SU-DHL-6 (cell line): ENCODE results near the gene GAS7.

Experiments used
- H2AFZ ChIP-seq: fragments of 200-600 bp; sonication (generic); 2 replicates; pipeline ENCODE4 v1.6.1; 2014; ENCODE audit warnings: low read depth, mild to moderate bottlenecking, moderate library complexity, mixed read lengths, antibody characterized with exemption, low read length; ENCODE audit not compliant: severe bottlenecking
- H3F3A ChIP-seq: fragments of 200-600 bp; shearing (Covaris generic); 2 replicates; pipeline ENCODE4 v1.6.0; 2016; ENCODE audit warnings: antibody characterized with exemption, mild to moderate bottlenecking; ENCODE audit not compliant: insufficient read depth
- H3K27ac ChIP-seq: fragments of 200-600 bp; sonication (generic); 2 replicates; pipeline ENCODE4 v1.5.1; 2016; ENCODE audit warnings: low read depth, mild to moderate bottlenecking, low read length, moderate library complexity, mixed read lengths
- H3K27me3 ChIP-seq: fragments of 200-600 bp; sonication (generic), shearing (Covaris generic); 2 replicates; pipeline ENCODE4 v1.6.0; 2014; ENCODE audit warnings: mild to moderate bottlenecking, low read length
- H3K36me3 ChIP-seq: fragments of 200-600 bp; sonication (generic); 2 replicates; pipeline ENCODE4 v1.6.1; 2014; ENCODE audit warnings: mild to moderate bottlenecking, low read length, mixed read lengths
- H3K4me2 ChIP-seq: fragments of 300-600, 200-600 bp; shearing (Covaris generic), sonication (generic); 2 replicates; pipeline ENCODE4 v1.6.0; 2014; ENCODE audit warnings: low read length, low read depth, mild to moderate bottlenecking; ENCODE audit not compliant: poor library complexity, severe bottlenecking
- H3K4me3 ChIP-seq: fragments of 200-600 bp; sonication (generic); 2 replicates; pipeline ENCODE4 v1.5.1; 2014; ENCODE audit warnings: antibody characterized with exemption, low read length, mild to moderate bottlenecking, mixed read lengths; ENCODE audit not compliant: insufficient read depth, poor library complexity, severe bottlenecking
- H3K79me2 ChIP-seq: fragments of 200-600 bp; sonication (generic); 2 replicates; pipeline ENCODE4 v1.6.1; 2014; ENCODE audit warnings: mild to moderate bottlenecking, low read length, moderate library complexity; ENCODE audit not compliant: insufficient read depth
- H3K9ac ChIP-seq: fragments of 200-600 bp; sonication (generic); 2 replicates; pipeline ENCODE4 v1.7.0; 2014; ENCODE audit warnings: mild to moderate bottlenecking, low read length
- H3K9me2 ChIP-seq: fragments of 200-600 bp; sonication (generic); replicated peaks from 2 replicates; pipeline ENCODE4 v1.6.1; 2014; ENCODE audit warnings: low read length; ENCODE audit not compliant: insufficient read depth
- H3K9me3 ChIP-seq: fragments of 200-600 bp; sonication (generic); 2 replicates; pipeline ENCODE4 v1.6.1; 2014; ENCODE audit warnings: low read length, mixed read lengths; ENCODE audit not compliant: insufficient read depth
- H4K20me1 ChIP-seq: fragments of 200-600 bp; sonication (generic); 2 replicates; pipeline ENCODE4 v1.6.1; 2014; ENCODE audit warnings: low read depth, mild to moderate bottlenecking, antibody characterized with exemption, low read length, moderate library complexity, mixed read lengths
- CTCF ChIP-seq: fragments of 200-600 bp; sonication (generic); IDR thresholded peaks from one replicate; pipeline ENCODE4 v1.5.1; 2017; ENCODE audit warnings: antibody characterized with exemption, mild to moderate bottlenecking, low read length, moderate library complexity; ENCODE audit not compliant: insufficient read depth, poor library complexity, severe bottlenecking
- EZH2phosphoT487 ChIP-seq: fragments of 200-600 bp; sonication (generic), shearing (Covaris generic); conservative IDR thresholded peaks from 2 replicates; pipeline ENCODE4 v1.6.1; 2018; ENCODE audit warnings: mild to moderate bottlenecking, antibody characterized with exemption, low read length, moderate library complexity, mixed read lengths

Gene GAS7

GRCh38 chr17:9931144-9931741 lies 267.2 kb downstream of the GAS7 start:
- Histone ChIP-seq H3K9me3 (no peaks in the 10 kb centered on the region), H3K4me2 (no peak overlapping the region)

GRCh38 chr17:9929871-9930270 lies 268.5 kb downstream of the GAS7 start:
- no peaks in the 10 kb centered on the region for H3F3A ChIP-seq
- no peaks in the 10 kb centered on the region for H3K36me3 ChIP-seq
- TF ChIP-seq CTCF (no peak), EZH2phosphoT487 (no peak)
- H3K79me2 ChIP-seq: no peaks in the 10 kb centered on the region
- no peak overlapping the region for H3K4me2 ChIP-seq
- no peaks in the 10 kb centered on the region for H4K20me1 ChIP-seq
- no peaks in the 10 kb centered on the region for H3K9me3 ChIP-seq
- no peak overlapping the region for H2AFZ ChIP-seq
- H3K4me3 ChIP-seq: no peak overlapping the region
- no peaks in the 10 kb centered on the region for H3K27me3 ChIP-seq
- H3K9me2 ChIP-seq: no peaks in the 10 kb centered on the region
- no peak overlapping the region for H3K27ac ChIP-seq
- no peak overlapping the region for H3K9ac ChIP-seq

More at GRCh38 chr17:9931144-9931741, 267.2 kb downstream of the GAS7 start:
- H3K79me2 ChIP-seq: no peaks in the 10 kb centered on the region
- H4K20me1 ChIP-seq: no peaks in the 10 kb centered on the region
- no peak overlapping the region for H3K27ac ChIP-seq
- no peaks in the 10 kb centered on the region for H3F3A ChIP-seq
- no peak overlapping the region for H2AFZ ChIP-seq
- no peaks in the 10 kb centered on the region for H3K9me2 ChIP-seq
- no peaks in the 10 kb centered on the region for H3K36me3 ChIP-seq
- H3K9ac ChIP-seq: no peak overlapping the region
- TF ChIP-seq CTCF: no peak
- no peak for TF ChIP-seq EZH2phosphoT487
- no peaks in the 10 kb centered on the region for H3K27me3 ChIP-seq
- no peak overlapping the region for H3K4me3 ChIP-seq

GRCh38 chr17:9928601-9929333 lies 269.6 kb downstream of the GAS7 start:
- Histone ChIP-seq H3K4me3 (no peak overlapping the region), H3K36me3 (no peaks in the 10 kb centered on the region), H3K9me3 (no peaks in the 10 kb centered on the region), H2AFZ (no peak overlapping the region), H3K79me2 (no peaks in the 10 kb centered on the region), H3K9ac (no peak overlapping the region), H3K27me3 (no peaks in the 10 kb centered on the region), H3K4me2 (no peak overlapping the region), H3F3A (no peaks in the 10 kb centered on the region), H3K9me2 (no peaks in the 10 kb centered on the region), H4K20me1 (no peaks in the 10 kb centered on the region), H3K27ac (no peak overlapping the region)
- TF ChIP-seq EZH2phosphoT487 (no peak), CTCF (peak; percentile 43)
